ENCODE data around the gene NEUROG1. TPM values are rescaled to one million over a fixed set of nuclear protein-coding genes. Genes with fewer than 3 reads are reported as not detected.

The NEUROG1 gene
- total and polyA plus RNA-seq, 10 of the 15 experiments (the other 5 are each of a cell fraction or from before 2014, with no cell fraction given), result not detected

DNA sequence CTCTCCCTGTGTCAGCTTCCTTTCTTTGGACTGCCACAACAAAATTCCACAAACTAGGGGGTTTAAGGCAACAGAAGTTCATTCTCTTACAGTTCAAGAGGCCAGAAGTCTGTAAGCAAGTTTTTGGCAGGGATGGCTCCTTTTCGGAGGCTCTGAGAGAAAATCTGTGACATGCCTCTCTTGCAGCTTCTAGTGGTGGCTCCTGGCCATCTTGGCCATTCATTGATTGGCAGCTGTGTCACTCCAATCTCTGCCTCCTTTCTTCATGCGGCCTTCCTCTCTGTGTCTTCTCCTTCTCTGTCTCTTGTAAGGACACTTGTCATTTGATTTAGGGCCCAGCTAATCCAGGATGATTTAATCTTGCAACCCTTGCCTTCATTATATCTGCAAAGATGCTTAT is 2.0 kb upstream of the NEUROG1 start:
- SMC1A ChIA-PET (ENCODE audit: uncharacterized antibody, unreplicated experiment), result interaction anchor here (0.6 kb wide), 1 partner anchor 1782 kb away, joined by 3 read pairs; no protein-coding TSS in a partner anchor

More for the DNA sequence above, 2.0 kb upstream of the NEUROG1 start:
- Histone ChIP-seq H3K9ac (ENCODE audit: control insufficient read depth, insufficient read depth, low read length) (no peak overlapping the region), H2AFZ (ENCODE audit: control insufficient read depth, low read depth, low read length) (no peak overlapping the region), H3K4me1 (ENCODE audit: control insufficient read depth, insufficient read depth, low read length) (no peaks in the 10 kb centered on the region), H3K4me3 (no peak overlapping the region), H3K9me3 (replicated peaks; ENCODE audit: control insufficient read depth, insufficient read depth, low read length) (no peaks in the 10 kb centered on the region; the same call in 2 of the 3 replicates), H3K36me3 (ENCODE audit: control insufficient read depth in 2 of 2, insufficient read depth in 2 of 2, low read length in 1 of 2) (no peaks in the 10 kb centered on the region), H3K27me3 (replicated peaks in 1 of 2; ENCODE audit: control insufficient read depth in 2 of 2, insufficient read depth in 2 of 2, low read length in 1 of 2) (peaks cover 9 to 11% of the 10 kb centered on the region in 2 experiments), H3K79me2 (ENCODE audit: control insufficient read depth, insufficient read depth, low read length) (no peaks in the 10 kb centered on the region), H3K27ac (ENCODE audit: control insufficient read depth, insufficient read depth) (no peak overlapping the region), H4K20me1 (ENCODE audit: control insufficient read depth, insufficient read depth) (no peaks in the 10 kb centered on the region), H3K4me2 (ENCODE audit: control insufficient read depth, insufficient read depth) (no peak overlapping the region)
- WGBS (ENCODE audit: insufficient coverage, insufficient replicate concordance, low lambda C conversion rate, missing lambda C conversion rate), result 62% methylated on average over 2 of the region's 2 CpGs
- intact Hi-C loops (cut with micrococcal nuclease; ENCODE audit: unreplicated experiment) (no loop called here), in situ Hi-C loops (cut with MboI) (no loop called here)
- ATAC-seq (no peak), FAIRE-seq (no peak), DNase-seq (ENCODE audit: low read depth, low spot score) (no peak)
- ChIA-PET RAD21 (ENCODE audit: unreplicated experiment) (no interaction called here), POLR2A (no interaction called here), CTCF (interaction anchor here (1.3 to 1.7 kb wide), 2 partner anchors 14 to 23 kb away, joined by 3 to 7 read pairs; no protein-coding TSS in a partner anchor)
- TF ChIP-seq, protein P1, sequence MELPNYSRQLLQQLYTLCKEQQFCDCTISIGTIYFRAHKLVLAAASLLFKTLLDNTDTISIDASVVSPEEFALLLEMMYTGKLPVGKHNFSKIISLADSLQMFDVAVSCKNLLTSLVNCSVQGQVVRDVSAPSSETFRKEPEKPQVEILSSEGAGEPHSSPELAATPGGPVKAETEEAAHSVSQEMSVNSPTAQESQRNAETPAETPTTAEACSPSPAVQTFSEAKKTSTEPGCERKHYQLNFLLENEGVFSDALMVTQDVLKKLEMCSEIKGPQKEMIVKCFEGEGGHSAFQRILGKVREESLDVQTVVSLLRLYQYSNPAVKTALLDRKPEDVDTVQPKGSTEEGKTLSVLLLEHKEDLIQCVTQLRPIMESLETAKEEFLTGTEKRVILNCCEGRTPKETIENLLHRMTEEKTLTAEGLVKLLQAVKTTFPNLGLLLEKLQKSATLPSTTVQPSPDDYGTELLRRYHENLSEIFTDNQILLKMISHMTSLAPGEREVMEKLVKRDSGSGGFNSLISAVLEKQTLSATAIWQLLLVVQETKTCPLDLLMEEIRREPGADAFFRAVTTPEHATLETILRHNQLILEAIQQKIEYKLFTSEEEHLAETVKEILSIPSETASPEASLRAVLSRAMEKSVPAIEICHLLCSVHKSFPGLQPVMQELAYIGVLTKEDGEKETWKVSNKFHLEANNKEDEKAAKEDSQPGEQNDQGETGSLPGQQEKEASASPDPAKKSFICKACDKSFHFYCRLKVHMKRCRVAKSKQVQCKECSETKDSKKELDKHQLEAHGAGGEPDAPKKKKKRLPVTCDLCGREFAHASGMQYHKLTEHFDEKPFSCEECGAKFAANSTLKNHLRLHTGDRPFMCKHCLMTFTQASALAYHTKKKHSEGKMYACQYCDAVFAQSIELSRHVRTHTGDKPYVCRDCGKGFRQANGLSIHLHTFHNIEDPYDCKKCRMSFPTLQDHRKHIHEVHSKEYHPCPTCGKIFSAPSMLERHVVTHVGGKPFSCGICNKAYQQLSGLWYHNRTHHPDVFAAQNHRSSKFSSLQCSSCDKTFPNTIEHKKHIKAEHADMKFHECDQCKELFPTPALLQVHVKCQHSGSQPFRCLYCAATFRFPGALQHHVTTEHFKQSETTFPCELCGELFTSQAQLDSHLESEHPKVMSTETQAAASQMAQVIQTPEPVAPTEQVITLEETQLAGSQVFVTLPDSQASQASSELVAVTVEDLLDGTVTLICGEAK (IDR thresholded peaks at IDR 0.05; ENCODE audit: borderline replicate concordance), result no peak
- TF ChIP-seq CHD2 (IDR thresholded peaks at IDR 0.05; ENCODE audit: borderline replicate concordance, low read depth, low read length) (no peak), RELA (IDR thresholded peaks at IDR 0.05; ENCODE audit: borderline replicate concordance, partially characterized antibody) (no peak), TARDBP (IDR thresholded peaks at IDR 0.05; ENCODE audit: borderline replicate concordance) (no peak), SMC3 (IDR thresholded peaks at IDR 0.05; ENCODE audit: borderline replicate concordance, low read length) (no peak), SUZ12 (IDR thresholded peaks at IDR 0.05; ENCODE audit: unreplicated experiment) (no peak)
- TF ChIP-seq, protein P2, sequence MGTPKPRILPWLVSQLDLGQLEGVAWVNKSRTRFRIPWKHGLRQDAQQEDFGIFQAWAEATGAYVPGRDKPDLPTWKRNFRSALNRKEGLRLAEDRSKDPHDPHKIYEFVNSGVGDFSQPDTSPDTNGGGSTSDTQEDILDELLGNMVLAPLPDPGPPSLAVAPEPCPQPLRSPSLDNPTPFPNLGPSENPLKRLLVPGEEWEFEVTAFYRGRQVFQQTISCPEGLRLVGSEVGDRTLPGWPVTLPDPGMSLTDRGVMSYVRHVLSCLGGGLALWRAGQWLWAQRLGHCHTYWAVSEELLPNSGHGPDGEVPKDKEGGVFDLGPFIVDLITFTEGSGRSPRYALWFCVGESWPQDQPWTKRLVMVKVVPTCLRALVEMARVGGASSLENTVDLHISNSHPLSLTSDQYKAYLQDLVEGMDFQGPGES (IDR thresholded peaks at IDR 0.05), result no peak
- no TSS peak for BruUV-seq (replicated peaks)

Data from GM12878 (cell line).